Fibroblast of lung (primary cell): ENCODE data around the gene TRIM15. TPM values are rescaled to one million over a fixed set of nuclear protein-coding genes. Genes with fewer than 3 reads are reported as not detected.

Source experiments
- DNase-seq, 2 donors: peaks; one replicate each; pipeline versions ENCODE4 v3.0.0 to v3.0.0-alpha.2; 2010; ENCODE audit warnings: low read depth in 2 of 2
- H2AFZ ChIP-seq: 2 replicates; pipeline ENCODE4 v1.5.1; 2012; ENCODE audit warnings: low read length, control low read depth, inconsistent platforms
- H3K27ac ChIP-seq: 2 replicates; pipeline ENCODE4 v1.5.1; 2011; ENCODE audit warnings: low read length, control low read depth; ENCODE audit not compliant: insufficient read depth
- H3K27me3 ChIP-seq: 2 replicates; pipeline ENCODE4 v1.5.1; 2011; ENCODE audit warnings: mild to moderate bottlenecking, low read length; ENCODE audit not compliant: control insufficient read depth, insufficient read depth
- H3K36me3 ChIP-seq: 2 replicates; pipeline ENCODE4 v1.5.1; 2011; ENCODE audit warnings: low read length; ENCODE audit not compliant: control insufficient read depth, insufficient read depth
- H3K4me1 ChIP-seq: 2 replicates; pipeline ENCODE4 v1.5.1; 2011; ENCODE audit warnings: low read length; ENCODE audit not compliant: control insufficient read depth, insufficient read depth; ENCODE audit errors: extremely low read depth
- H3K4me2 ChIP-seq: 2 replicates; pipeline ENCODE4 v1.5.1; 2011; ENCODE audit warnings: low read length, control low read depth; ENCODE audit not compliant: insufficient read depth; ENCODE audit errors: extremely low read depth
- H3K4me3 ChIP-seq, 4 experiments: fragments of 200-600 bp in 1 of 4; sonication (generic) in 1 of 4; replicated peaks in 1 of 4; 2 replicates each; pipeline ENCODE4 v1.5.1; 2011 to 2016; ENCODE audit warnings: low read length in 4 of 4, low read depth in 3 of 4, mild to moderate bottlenecking in 3 of 4, control low read depth in 2 of 4, inconsistent platforms in 1 of 4, mixed read lengths in 1 of 4; ENCODE audit not compliant: insufficient read depth in 1 of 4; ENCODE audit errors: control extremely low read depth in 1 of 4
- H3K79me2 ChIP-seq: 2 replicates; pipeline ENCODE4 v1.5.1; 2012; ENCODE audit warnings: mild to moderate bottlenecking, low read length, inconsistent platforms; ENCODE audit not compliant: control insufficient read depth, insufficient read depth
- H3K9ac ChIP-seq: 2 replicates; pipeline ENCODE4 v1.5.1; 2011; ENCODE audit warnings: mild to moderate bottlenecking, low read length, control low read depth; ENCODE audit not compliant: insufficient read depth
- H3K9me3 ChIP-seq: 2 replicates; pipeline ENCODE4 v1.5.1; 2012; ENCODE audit warnings: low read depth, low read length; ENCODE audit not compliant: control insufficient read depth, insufficient read depth
- H4K20me1 ChIP-seq: 2 replicates; pipeline ENCODE4 v1.5.1; 2011; ENCODE audit warnings: low read length; ENCODE audit not compliant: control insufficient read depth, insufficient read depth; ENCODE audit errors: extremely low read depth
- CTCF ChIP-seq, 2 donors: IDR thresholded peaks in 1 of 2; conservative IDR thresholded peaks in 1 of 2; 1 replicate in 1 of 2; 2 replicates in 1 of 2; pipeline ENCODE4 v1.5.1; 2011 to 2012; ENCODE audit warnings: low read length in 2 of 2, control low read depth in 1 of 2, inconsistent platforms in 1 of 2, low read depth in 1 of 2, mild to moderate bottlenecking in 1 of 2
- EZH2 ChIP-seq: IDR thresholded peaks from 2 replicates; pipeline ENCODE4 v1.5.1; 2012; ENCODE audit warnings: low read length, control low read depth, mild to moderate bottlenecking; ENCODE audit errors: missing control alignments
- polyA plus RNA-seq, 2 donors: library from polyadenylated mRNA; depleted of rRNA in 1 of 2; stranded (reverse) in 1 of 2; unstranded in 1 of 2; fragments of >200 nt; gene quantifications; 2 replicates each; pipeline ENCODE4 v1.2.1, GENCODE V29; 2011 to 2012; ENCODE audit warnings: missing spikeins in 1 of 2
- total RNA-seq: library from RNA; depleted of rRNA; stranded (reverse); fragments of >200 nt; gene quantifications from 2 replicates; pipeline ENCODE4 v1.2.1, GENCODE V29; 2014

TRIM15 gene
- total and polyA plus RNA-seq, 2 donors (not counting 1 experiment from before 2014, with no cell fraction given), result not detected

- no peak for TF ChIP-seq EZH2
- no peak for TF ChIP-seq CTCF (conservative IDR thresholded peaks at IDR 0.05 in 1 of 2, IDR thresholded peaks at IDR 0.05 in 1 of 2; ENCODE audit: low read depth in 1 of 2, low read length in 2 of 2)
- H3K27me3 ChIP-seq, result peaks cover 6% of the 10 kb centered on the region
Measured at GRCh38 chr6:30150671-30151395, 12.5 kb upstream of the TRIM15 start.

GRCh38 chr6:30151580-30151979 lies 11.8 kb upstream of the TRIM15 start:
- Histone ChIP-seq H3K4me3 (no peak overlapping the region), H4K20me1 (no peaks in the 10 kb centered on the region), H3K36me3 (no peaks in the 10 kb centered on the region), H3K4me2 (no peak overlapping the region), H3K79me2 (no peaks in the 10 kb centered on the region), H2AFZ (no peak overlapping the region), H3K9ac (no peak overlapping the region), H3K27ac (no peak overlapping the region), H3K27me3 (peaks cover 6% of the 10 kb centered on the region), H3K4me1 (peaks cover 6% of the 10 kb centered on the region), H3K9me3 (no peaks in the 10 kb centered on the region)
- TF ChIP-seq EZH2 (no peak), CTCF (conservative IDR thresholded peaks at IDR 0.05 in 1 of 2, IDR thresholded peaks at IDR 0.05 in 1 of 2; ENCODE audit: low read depth in 1 of 2, low read length in 2 of 2) (no peak)
- DNase-seq, result no peak

More at GRCh38 chr6:30150671-30151395, 12.5 kb upstream of the TRIM15 start:
- peak in 1 of 2 donors; percentile 82 for DNase-seq
- Histone ChIP-seq H3K4me3 (no peak overlapping the region), H3K4me1 (peaks cover 3% of the 10 kb centered on the region), H3K4me2 (no peak overlapping the region), H2AFZ (no peak overlapping the region), H3K36me3 (no peaks in the 10 kb centered on the region), H3K9me3 (no peaks in the 10 kb centered on the region), H4K20me1 (no peaks in the 10 kb centered on the region), H3K27ac (no peak overlapping the region), H3K79me2 (no peaks in the 10 kb centered on the region), H3K9ac (no peak overlapping the region)

- no peak for DNase-seq
Measured at GRCh38 chr6:30152016-30152673, 11.2 kb upstream of the TRIM15 start.

More at GRCh38 chr6:30152016-30152673, 11.2 kb upstream of the TRIM15 start:
- no peak overlapping the region for H3K4me3 ChIP-seq
- no peaks in the 10 kb centered on the region for H4K20me1 ChIP-seq
- no peak overlapping the region for H2AFZ ChIP-seq
- H3K4me2 ChIP-seq, result no peak overlapping the region
- H3K9me3 ChIP-seq, result no peaks in the 10 kb centered on the region
- peaks cover 4% of the 10 kb centered on the region for H3K27me3 ChIP-seq
- no peak overlapping the region for H3K9ac ChIP-seq
- H3K27ac ChIP-seq, result no peak overlapping the region
- H3K36me3 ChIP-seq, result no peaks in the 10 kb centered on the region
- no peak for TF ChIP-seq EZH2
- no peak for TF ChIP-seq CTCF (conservative IDR thresholded peaks at IDR 0.05 in 1 of 2, IDR thresholded peaks at IDR 0.05 in 1 of 2; ENCODE audit: low read depth in 1 of 2, low read length in 2 of 2)
- peaks cover 6% of the 10 kb centered on the region for H3K4me1 ChIP-seq
- H3K79me2 ChIP-seq, result no peaks in the 10 kb centered on the region
